Muscle layer of colon (tissue), 2 donors: ENCODE measurements around the gene EFNA5.

Source experiments
- H3K27ac ChIP-seq: one replicate; pipeline ENCODE4 v1.7.0; 2013; ENCODE audit warnings: low read depth, mild to moderate bottlenecking, low read length, moderate library complexity
- H3K27me3 ChIP-seq, 2 donors: one replicate each; pipeline ENCODE4 v1.7.0; 2013; ENCODE audit warnings: low read length in 2 of 2, mild to moderate bottlenecking in 2 of 2; ENCODE audit not compliant: insufficient read depth in 2 of 2, control insufficient read depth in 1 of 2
- H3K36me3 ChIP-seq: one replicate; pipeline ENCODE4 v1.7.0; 2013; ENCODE audit warnings: mild to moderate bottlenecking, low read length; ENCODE audit not compliant: insufficient read depth
- H3K4me1 ChIP-seq: one replicate; pipeline ENCODE4 v1.7.0; 2013; ENCODE audit warnings: mild to moderate bottlenecking, low read length; ENCODE audit not compliant: insufficient read depth
- H3K4me3 ChIP-seq, 2 donors: one replicate each; pipeline ENCODE4 v1.7.0; 2013; ENCODE audit warnings: low read length in 2 of 2, low read depth in 1 of 2, mild to moderate bottlenecking in 1 of 2, moderate library complexity in 1 of 2
- H3K9ac ChIP-seq: one replicate; pipeline ENCODE4 v1.7.0; 2013; ENCODE audit warnings: low read length
- H3K9me3 ChIP-seq: one replicate; pipeline ENCODE4 v1.7.0; 2013; ENCODE audit warnings: mild to moderate bottlenecking, low read length
- donor health status: abdominal sarcoma.
- donor health status: Adenocarcinoma of cecum.

Gene EFNA5

GRCh38 chr5:107696080-107696479, 25.3 kb upstream of the EFNA5 start:
- Histone ChIP-seq H3K9ac (no peak overlapping the region), H3K27ac (no peak overlapping the region), H3K4me3 (no peak overlapping the region)

GRCh38 chr5:107687937-107688336, 17.2 kb upstream of the EFNA5 start:
- Histone ChIP-seq H3K27ac (no peak overlapping the region), H3K9ac (no peak overlapping the region), H3K9me3 (no peaks in the 10 kb centered on the region), H3K36me3 (no peaks in the 10 kb centered on the region), H3K4me1 (no peaks in the 10 kb centered on the region), H3K27me3 (no peaks in the 10 kb centered on the region), H3K4me3 (no peak overlapping the region)

More at GRCh38 chr5:107696080-107696479, 25.3 kb upstream of the EFNA5 start:
- H3K4me1 ChIP-seq = no peaks in the 10 kb centered on the region
- no peaks in the 10 kb centered on the region for H3K27me3 ChIP-seq
- no peaks in the 10 kb centered on the region for H3K36me3 ChIP-seq
- H3K9me3 ChIP-seq = no peaks in the 10 kb centered on the region

GRCh38 chr5:107687404-107687803, 16.7 kb upstream of the EFNA5 start:
- H3K4me1 ChIP-seq = no peaks in the 10 kb centered on the region
- no peaks in the 10 kb centered on the region for H3K27me3 ChIP-seq
- no peak overlapping the region for H3K4me3 ChIP-seq
- no peak overlapping the region for H3K27ac ChIP-seq
- H3K9ac ChIP-seq = no peak overlapping the region
- no peaks in the 10 kb centered on the region for H3K36me3 ChIP-seq
- H3K9me3 ChIP-seq = no peaks in the 10 kb centered on the region

GRCh38 chr5:107682533-107682932, 11.8 kb upstream of the EFNA5 start:
- Histone ChIP-seq H3K9me3 (no peaks in the 10 kb centered on the region), H3K4me3 (no peak overlapping the region), H3K27me3 (no peaks in the 10 kb centered on the region), H3K27ac (no peak overlapping the region), H3K4me1 (no peaks in the 10 kb centered on the region), H3K36me3 (no peaks in the 10 kb centered on the region), H3K9ac (no peak overlapping the region)

- Histone ChIP-seq H3K4me3 (no peak overlapping the region), H3K4me1 (no peaks in the 10 kb centered on the region), H3K9ac (no peak overlapping the region), H3K27ac (no peak overlapping the region), H3K27me3 (no peaks in the 10 kb centered on the region), H3K9me3 (no peaks in the 10 kb centered on the region), H3K36me3 (no peaks in the 10 kb centered on the region)
Observed at GRCh38 chr5:107680799-107681198, 10.1 kb upstream of the EFNA5 start.

- Histone ChIP-seq H3K4me1 (no peaks in the 10 kb centered on the region), H3K27ac (no peak overlapping the region), H3K4me3 (no peak overlapping the region), H3K9me3 (no peaks in the 10 kb centered on the region), H3K36me3 (no peaks in the 10 kb centered on the region), H3K9ac (no peak overlapping the region), H3K27me3 (no peaks in the 10 kb centered on the region)
Observed at GRCh38 chr5:107680099-107680498, 9.4 kb upstream of the EFNA5 start.

GRCh38 chr5:107676702-107677101, 6.0 kb upstream of the EFNA5 start:
- H3K27ac ChIP-seq = no peak overlapping the region
- no peaks in the 10 kb centered on the region for H3K9me3 ChIP-seq
- H3K4me1 ChIP-seq = peaks cover 4% of the 10 kb centered on the region
- H3K4me3 ChIP-seq = no peak overlapping the region
- H3K36me3 ChIP-seq = no peaks in the 10 kb centered on the region
- no peak overlapping the region for H3K9ac ChIP-seq
- H3K27me3 ChIP-seq = peaks cover 0 to 4% of the 10 kb centered on the region in 2 donors

- Histone ChIP-seq H3K9ac (no peak overlapping the region), H3K27me3 (peaks cover 0 to 8% of the 10 kb centered on the region in 2 donors), H3K4me1 (peaks cover 4% of the 10 kb centered on the region), H3K27ac (no peak overlapping the region), H3K36me3 (no peaks in the 10 kb centered on the region), H3K9me3 (no peaks in the 10 kb centered on the region), H3K4me3 (no peak overlapping the region)
Observed at GRCh38 chr5:107675201-107675600, 4.5 kb upstream of the EFNA5 start.

GRCh38 chr5:107674655-107675054, 3.9 kb upstream of the EFNA5 start:
- Histone ChIP-seq H3K27me3 (peaks cover 0 to 13% of the 10 kb centered on the region in 2 donors), H3K9me3 (no peaks in the 10 kb centered on the region), H3K36me3 (no peaks in the 10 kb centered on the region), H3K9ac (no peak overlapping the region), H3K4me1 (peaks cover 4% of the 10 kb centered on the region), H3K4me3 (no peak overlapping the region), H3K27ac (no peak overlapping the region)

GRCh38 chr5:107673368-107674136, 2.8 kb upstream of the EFNA5 start:
- Histone ChIP-seq H3K4me1 (peaks cover 4% of the 10 kb centered on the region), H3K27ac (peak overlapping the region; percentile 74), H3K36me3 (no peaks in the 10 kb centered on the region), H3K4me3 (peak overlapping the region; percentile 82 to 88), H3K27me3 (peaks cover 0 to 17% of the 10 kb centered on the region in 2 donors), H3K9me3 (no peaks in the 10 kb centered on the region), H3K9ac (peak overlapping the region; percentile 49)

- Histone ChIP-seq H3K27me3 (peaks cover 0 to 17% of the 10 kb centered on the region in 2 donors), H3K4me3 (peak overlapping the region; percentile 82 to 88), H3K9ac (peak overlapping the region; percentile 49), H3K4me1 (peaks cover 4% of the 10 kb centered on the region), H3K36me3 (no peaks in the 10 kb centered on the region), H3K9me3 (no peaks in the 10 kb centered on the region), H3K27ac (peak overlapping the region; percentile 74)
Observed at GRCh38 chr5:107673039-107673367, 2.3 kb upstream of the EFNA5 start.
